A549 (cell line): ENCODE data around the gene SPTLC3.

Experiments
- CEBPB ChIP-seq, 2 experiments: fragments of >200 bp in 1 of 2; sonication (Bioruptor Twin) in 1 of 2; formaldehyde crosslinking in 1 of 2; IDR thresholded peaks; 2 replicates each; pipeline ENCODE4 v1.6.1; 2012 to 2016
- CHD2 ChIP-seq: fragments of 150-350 bp; IDR thresholded peaks from 2 replicates; pipeline ENCODE4 v1.6.1; 2014; ENCODE audit warnings: low read length; ENCODE audit not compliant: partially characterized antibody
- EP300 ChIP-seq, 2 experiments: fragments of >200 bp; sonication (Bioruptor Twin); formaldehyde crosslinking; IDR thresholded peaks; 2 replicates in 1 of 2; 3 replicates in 1 of 2; pipeline ENCODE4 v1.6.1; 2016 to 2017
- ESRRA ChIP-seq: fragments of 150-350 bp; IDR thresholded peaks from 2 replicates; pipeline ENCODE4 v1.6.1; 2014; ENCODE audit warnings: mild to moderate bottlenecking, low read length, borderline replicate concordance
- NPAS2 ChIP-seq: fragments of 250-450 bp; sonication (Bioruptor Pico); IDR thresholded peaks from 2 replicates; pipeline ENCODE4 v1.8.0; 2022; ENCODE audit warnings: mild to moderate bottlenecking, moderate library complexity, borderline replicate concordance
- PHF8 ChIP-seq: fragments of 200-600 bp; sonication (generic); IDR thresholded peaks from 2 replicates; pipeline ENCODE4 v1.6.1; 2016; ENCODE audit warnings: low read depth, mild to moderate bottlenecking, antibody characterized with exemption, moderate library complexity, borderline replicate concordance
- POLR2A ChIP-seq: IDR thresholded peaks from 2 replicates; pipeline ENCODE4 v1.6.1; 2012; ENCODE audit warnings: mild to moderate bottlenecking, low read length
- RARB ChIP-seq: fragments of 250-450 bp; sonication (Bioruptor Pico); IDR thresholded peaks from 2 replicates; pipeline ENCODE4 v1.8.0; 2021; ENCODE audit warnings: mild to moderate bottlenecking, moderate library complexity
- SMC3 ChIP-seq: fragments of >200 bp; sonication (Bioruptor Twin); formaldehyde crosslinking; IDR thresholded peaks from 3 replicates; pipeline ENCODE4 v1.6.1; 2018; ENCODE audit warnings: inconsistent platforms
- TF ChIP-seq, protein P1 (sequence below): fragments of >200 bp; sonication (Bioruptor Twin); formaldehyde crosslinking; IDR thresholded peaks from 3 replicates; pipeline ENCODE4 v1.5.1; 2016
- TF ChIP-seq, protein P2 (sequence below): fragments of 200-600 bp; sonication (generic); IDR thresholded peaks from 2 replicates; pipeline ENCODE4 v1.6.1; 2016; ENCODE audit warnings: antibody characterized with exemption, mild to moderate bottlenecking, moderate library complexity
- TF ChIP-seq, protein P3 (sequence below): fragments of 450-650 bp; IDR thresholded peaks from 2 replicates; pipeline ENCODE4 v1.6.1; 2014; ENCODE audit warnings: antibody characterized with exemption
- TF ChIP-seq, protein P4 (sequence below): fragments of 250-450 bp; sonication (Bioruptor Pico); IDR thresholded peaks from 2 replicates; pipeline ENCODE4 v1.5.0; 2021; ENCODE audit warnings: mild to moderate bottlenecking, moderate library complexity, borderline replicate concordance

DNA sequence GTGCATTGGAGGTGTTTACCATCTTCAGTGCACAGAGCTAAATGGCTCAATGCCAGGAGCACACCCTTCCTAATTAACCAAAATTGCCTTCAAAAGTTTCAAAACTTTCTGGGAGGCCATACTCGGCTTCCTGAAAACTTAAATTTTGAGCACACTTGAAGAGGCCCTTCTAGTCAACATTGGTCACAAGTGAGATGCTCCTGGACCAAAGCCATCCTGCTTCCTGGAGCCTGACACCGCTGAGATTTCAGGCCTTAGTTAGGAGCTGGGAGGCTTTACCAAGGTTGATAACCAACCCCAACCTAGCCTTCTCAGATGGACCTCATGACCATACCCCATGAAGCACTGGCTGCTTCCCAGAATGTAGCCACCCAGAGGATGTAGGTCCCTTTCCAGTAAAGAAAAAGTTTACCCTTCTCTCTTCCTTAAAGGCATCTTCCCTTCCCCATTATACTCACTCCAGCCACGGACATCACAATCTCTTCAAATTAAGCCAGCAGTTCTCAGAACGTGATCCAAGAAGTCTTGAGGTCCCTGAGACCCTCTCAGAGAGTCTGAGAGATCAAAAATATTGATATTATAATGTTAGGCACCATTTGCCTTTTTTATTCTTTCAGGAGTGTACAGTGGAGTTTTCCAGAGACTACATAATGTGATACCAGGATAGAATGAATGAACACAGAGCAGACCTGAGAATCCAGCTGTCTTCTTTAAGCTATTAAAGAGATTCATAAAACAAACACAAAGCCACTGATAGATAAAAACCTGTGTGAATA lies 32.8 kb upstream of the SPTLC3 start:
- TF ChIP-seq, protein P1, sequence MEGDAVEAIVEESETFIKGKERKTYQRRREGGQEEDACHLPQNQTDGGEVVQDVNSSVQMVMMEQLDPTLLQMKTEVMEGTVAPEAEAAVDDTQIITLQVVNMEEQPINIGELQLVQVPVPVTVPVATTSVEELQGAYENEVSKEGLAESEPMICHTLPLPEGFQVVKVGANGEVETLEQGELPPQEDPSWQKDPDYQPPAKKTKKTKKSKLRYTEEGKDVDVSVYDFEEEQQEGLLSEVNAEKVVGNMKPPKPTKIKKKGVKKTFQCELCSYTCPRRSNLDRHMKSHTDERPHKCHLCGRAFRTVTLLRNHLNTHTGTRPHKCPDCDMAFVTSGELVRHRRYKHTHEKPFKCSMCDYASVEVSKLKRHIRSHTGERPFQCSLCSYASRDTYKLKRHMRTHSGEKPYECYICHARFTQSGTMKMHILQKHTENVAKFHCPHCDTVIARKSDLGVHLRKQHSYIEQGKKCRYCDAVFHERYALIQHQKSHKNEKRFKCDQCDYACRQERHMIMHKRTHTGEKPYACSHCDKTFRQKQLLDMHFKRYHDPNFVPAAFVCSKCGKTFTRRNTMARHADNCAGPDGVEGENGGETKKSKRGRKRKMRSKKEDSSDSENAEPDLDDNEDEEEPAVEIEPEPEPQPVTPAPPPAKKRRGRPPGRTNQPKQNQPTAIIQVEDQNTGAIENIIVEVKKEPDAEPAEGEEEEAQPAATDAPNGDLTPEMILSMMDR = no peak
- TF ChIP-seq POLR2A = no peak
- TF ChIP-seq RARB (CRISPR knock-in tag) = no peak
- TF ChIP-seq, protein P2, sequence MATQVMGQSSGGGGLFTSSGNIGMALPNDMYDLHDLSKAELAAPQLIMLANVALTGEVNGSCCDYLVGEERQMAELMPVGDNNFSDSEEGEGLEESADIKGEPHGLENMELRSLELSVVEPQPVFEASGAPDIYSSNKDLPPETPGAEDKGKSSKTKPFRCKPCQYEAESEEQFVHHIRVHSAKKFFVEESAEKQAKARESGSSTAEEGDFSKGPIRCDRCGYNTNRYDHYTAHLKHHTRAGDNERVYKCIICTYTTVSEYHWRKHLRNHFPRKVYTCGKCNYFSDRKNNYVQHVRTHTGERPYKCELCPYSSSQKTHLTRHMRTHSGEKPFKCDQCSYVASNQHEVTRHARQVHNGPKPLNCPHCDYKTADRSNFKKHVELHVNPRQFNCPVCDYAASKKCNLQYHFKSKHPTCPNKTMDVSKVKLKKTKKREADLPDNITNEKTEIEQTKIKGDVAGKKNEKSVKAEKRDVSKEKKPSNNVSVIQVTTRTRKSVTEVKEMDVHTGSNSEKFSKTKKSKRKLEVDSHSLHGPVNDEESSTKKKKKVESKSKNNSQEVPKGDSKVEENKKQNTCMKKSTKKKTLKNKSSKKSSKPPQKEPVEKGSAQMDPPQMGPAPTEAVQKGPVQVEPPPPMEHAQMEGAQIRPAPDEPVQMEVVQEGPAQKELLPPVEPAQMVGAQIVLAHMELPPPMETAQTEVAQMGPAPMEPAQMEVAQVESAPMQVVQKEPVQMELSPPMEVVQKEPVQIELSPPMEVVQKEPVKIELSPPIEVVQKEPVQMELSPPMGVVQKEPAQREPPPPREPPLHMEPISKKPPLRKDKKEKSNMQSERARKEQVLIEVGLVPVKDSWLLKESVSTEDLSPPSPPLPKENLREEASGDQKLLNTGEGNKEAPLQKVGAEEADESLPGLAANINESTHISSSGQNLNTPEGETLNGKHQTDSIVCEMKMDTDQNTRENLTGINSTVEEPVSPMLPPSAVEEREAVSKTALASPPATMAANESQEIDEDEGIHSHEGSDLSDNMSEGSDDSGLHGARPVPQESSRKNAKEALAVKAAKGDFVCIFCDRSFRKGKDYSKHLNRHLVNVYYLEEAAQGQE = no peak
- TF ChIP-seq EP300 (IDR thresholded peaks at IDR 0.05) = no peak
- TF ChIP-seq PHF8 = no peak
- TF ChIP-seq SMC3 = no peak
- TF ChIP-seq ESRRA = no peak
- TF ChIP-seq, protein P3, sequence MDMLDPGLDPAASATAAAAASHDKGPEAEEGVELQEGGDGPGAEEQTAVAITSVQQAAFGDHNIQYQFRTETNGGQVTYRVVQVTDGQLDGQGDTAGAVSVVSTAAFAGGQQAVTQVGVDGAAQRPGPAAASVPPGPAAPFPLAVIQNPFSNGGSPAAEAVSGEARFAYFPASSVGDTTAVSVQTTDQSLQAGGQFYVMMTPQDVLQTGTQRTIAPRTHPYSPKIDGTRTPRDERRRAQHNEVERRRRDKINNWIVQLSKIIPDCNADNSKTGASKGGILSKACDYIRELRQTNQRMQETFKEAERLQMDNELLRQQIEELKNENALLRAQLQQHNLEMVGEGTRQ = no peak
- TF ChIP-seq CHD2 = no peak
- TF ChIP-seq, protein P4, sequence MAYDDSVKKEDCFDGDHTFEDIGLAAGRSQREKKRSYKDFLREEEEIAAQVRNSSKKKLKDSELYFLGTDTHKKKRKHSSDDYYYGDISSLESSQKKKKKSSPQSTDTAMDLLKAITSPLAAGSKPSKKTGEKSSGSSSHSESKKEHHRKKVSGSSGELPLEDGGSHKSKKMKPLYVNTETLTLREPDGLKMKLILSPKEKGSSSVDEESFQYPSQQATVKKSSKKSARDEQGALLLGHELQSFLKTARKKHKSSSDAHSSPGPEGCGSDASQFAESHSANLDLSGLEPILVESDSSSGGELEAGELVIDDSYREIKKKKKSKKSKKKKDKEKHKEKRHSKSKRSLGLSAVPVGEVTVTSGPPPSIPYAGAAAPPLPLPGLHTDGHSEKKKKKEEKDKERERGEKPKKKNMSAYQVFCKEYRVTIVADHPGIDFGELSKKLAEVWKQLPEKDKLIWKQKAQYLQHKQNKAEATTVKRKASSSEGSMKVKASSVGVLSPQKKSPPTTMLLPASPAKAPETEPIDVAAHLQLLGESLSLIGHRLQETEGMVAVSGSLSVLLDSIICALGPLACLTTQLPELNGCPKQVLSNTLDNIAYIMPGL (CRISPR knock-in tag) = no peak
- no peak for TF ChIP-seq CEBPB (IDR thresholded peaks at IDR 0.05)
- TF ChIP-seq NPAS2 (CRISPR knock-in tag) = no peak
